Pons (tissue), 1 donor: ENCODE results near the gene CHCHD5.
A peak's percentile ranks its signal among the peaks of the same experiment; 100 is the strongest.

Experiments
- DNase-seq: peaks from one replicate; pipeline ENCODE4 v3.0.0-alpha.2; 2016; ENCODE audit warnings: low spot score

Gene CHCHD5

DNA sequence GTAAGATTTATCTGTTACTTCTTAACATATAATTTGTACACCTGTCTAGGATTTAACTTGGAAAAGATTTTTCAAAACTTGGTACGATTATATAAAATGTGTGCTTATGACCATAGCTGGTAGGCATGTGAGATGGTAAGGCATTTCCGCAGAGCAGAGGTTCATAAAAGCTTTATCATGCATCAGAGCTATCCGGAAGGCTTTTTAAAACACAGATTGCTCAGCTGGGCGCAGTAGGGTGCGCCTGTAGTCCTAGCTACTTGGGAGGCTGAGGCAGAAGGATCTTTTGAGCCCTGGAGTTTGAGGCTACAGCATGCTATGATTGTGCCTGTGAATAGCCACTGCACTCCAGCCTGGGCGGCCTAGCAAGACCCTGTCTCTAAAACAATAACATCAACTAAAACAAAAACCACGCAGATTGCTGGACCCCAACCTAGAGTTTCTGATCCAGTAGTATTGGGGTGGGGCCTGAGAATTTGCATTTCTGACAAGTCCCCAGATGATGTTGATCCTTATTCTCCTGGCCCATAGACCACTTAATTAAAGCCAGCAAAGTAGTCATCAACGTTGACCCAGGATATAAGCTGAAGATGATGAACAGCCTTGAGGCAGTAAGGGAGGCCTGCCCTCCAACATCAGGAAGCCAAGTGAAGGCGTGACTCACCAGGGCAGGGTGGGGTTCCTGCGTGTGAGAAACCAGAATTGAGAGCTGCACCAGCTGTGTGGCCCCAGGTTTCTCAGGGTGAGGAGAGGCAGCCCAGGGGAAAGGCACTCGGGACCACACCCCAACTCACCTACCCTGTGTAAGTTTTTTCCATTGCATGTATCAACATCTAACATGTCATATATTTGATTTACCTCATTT lies 39.7 kb downstream of the CHCHD5 start:
- no peak for DNase-seq

DNA sequence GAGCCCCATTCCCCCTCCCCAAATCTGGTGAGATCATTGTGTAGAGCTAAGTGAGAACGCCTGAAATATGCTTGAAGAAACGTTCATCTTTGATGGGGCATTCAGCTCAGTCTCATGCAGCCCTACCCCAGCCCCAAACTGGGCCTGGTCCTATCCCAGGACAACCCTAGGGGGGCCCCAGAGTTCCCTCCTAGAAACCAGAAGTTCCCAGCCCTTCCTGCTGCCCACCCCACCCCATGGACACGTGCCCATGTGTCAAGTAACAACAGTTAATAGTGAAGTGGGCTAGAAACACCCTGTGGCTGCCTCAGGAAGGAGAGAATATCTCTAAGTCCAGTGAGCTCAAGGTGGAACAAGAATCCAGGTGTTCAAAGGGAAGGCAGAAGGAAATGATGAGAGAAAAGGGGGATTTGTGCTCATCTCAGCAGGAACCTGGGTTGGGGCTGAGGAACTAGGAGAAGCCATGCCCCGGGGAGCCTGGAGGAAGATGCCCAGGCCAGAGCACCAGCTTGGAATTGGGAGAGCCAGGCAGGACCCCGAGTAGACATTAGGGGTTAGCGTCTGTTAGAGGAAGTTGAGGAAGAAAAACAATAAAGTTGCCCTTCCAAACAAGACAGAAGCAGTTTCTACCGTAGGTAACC lies 41.2 kb downstream of the CHCHD5 start:
- no peak for DNase-seq

DNA sequence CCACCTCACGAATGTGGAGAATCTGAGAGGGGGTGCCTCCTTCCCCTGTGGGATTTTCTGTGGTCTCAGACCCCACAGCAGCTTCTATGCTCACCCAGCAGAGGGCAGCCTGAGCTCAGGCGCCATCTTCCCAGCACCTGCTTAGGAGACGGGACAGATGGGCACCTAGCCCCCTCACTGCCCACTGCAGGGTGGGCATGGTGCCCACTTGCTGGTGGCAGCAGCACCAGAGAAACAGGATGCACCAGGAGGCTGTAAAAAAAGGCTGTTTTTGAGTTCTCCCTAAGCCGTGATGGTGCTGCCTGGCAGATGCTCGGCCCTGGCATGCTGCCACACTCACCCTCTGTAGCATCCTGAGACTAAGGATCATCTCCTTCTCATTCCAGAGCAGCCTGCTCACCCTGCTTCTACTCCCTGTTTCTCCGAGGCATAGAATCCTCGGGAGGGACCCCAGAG lies 42.2 kb downstream of the CHCHD5 start:
- peak; percentile 73 for DNase-seq

DNA sequence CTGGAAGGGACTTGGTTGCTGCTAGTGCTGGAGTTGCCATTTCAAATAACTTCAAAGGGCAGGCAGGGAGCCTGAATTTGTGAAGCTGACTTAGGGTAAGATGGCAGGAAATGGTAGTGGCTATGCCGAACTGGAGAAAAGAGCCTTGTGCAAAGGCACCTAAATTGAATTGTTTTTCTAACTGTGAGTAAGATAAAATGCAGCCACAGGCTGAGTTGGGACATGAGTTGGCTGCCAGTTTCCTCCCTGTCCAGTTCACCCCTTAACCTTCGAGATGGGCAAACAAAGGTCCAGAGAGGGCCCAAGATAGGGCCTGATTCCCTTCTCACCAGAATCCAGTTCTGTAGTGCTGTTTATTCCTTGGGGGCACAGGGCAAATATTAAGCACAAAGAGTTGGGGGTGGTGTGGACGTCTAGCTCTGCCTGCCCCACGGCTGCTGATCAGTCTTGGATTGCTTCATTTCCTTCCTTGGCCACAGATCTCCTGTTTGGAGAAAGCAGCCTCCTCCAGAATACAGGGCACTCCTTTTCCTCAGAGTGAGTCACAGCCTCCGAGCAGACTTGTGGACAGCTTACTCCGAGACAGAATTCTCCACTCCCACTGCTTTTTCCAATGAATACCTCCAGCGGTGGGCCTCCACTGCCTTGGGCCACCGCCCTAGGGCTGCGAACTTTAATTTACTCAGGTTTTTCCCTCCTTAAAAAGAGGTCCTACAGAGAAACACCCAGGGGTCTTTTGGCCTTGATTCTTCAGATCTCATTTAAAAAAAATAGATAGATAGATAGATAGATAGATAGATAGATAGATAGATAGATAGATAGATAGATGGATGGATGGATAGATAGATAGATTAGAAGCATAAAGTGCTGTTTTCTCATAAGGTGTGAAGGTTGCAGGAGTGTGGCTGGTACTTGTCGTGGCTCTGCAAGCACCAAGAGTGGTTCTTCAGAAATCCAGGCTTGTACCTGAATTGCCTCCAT lies 42.9 kb downstream of the CHCHD5 start:
- peak; percentile 33 for DNase-seq

DNA sequence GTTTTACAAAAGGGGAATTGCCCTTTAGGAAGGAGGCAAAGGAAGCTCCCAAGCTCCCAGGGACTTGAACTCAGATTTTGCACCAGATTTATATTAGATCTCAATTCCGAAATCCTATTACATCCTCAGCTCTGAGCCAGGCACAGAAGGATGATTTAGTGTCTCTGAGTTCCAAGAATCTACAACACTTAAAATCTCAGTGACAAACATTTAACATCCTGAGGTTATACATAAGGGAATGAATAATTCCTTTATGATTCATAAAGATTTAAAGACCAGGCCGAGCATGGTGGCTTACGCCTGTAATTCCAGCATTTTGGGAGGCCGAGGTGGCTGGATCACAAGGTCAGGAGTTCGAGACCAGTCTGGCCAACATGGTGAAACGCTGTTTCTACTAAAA lies 44.8 kb downstream of the CHCHD5 start:
- no peak for DNase-seq

DNA sequence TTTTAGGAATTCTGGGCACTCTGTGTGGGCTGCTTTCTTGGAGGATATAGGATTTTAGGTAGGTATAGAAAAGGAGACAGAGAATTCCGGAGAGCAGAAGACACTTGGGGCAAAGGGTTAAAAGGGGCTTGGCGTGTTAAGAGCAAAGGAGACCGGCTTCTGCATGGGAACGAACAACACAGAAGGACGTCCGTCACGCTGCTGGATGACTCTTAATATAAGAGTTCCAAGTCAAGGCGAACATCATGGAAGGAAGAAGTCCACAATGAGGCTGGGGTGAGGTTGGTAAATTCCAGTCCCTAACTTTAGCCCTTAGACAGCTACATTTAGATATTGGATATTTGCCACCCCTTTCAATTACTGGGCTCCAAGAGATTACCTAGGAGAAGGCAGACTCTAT lies 45.4 kb downstream of the CHCHD5 start:
- no peak for DNase-seq

DNA sequence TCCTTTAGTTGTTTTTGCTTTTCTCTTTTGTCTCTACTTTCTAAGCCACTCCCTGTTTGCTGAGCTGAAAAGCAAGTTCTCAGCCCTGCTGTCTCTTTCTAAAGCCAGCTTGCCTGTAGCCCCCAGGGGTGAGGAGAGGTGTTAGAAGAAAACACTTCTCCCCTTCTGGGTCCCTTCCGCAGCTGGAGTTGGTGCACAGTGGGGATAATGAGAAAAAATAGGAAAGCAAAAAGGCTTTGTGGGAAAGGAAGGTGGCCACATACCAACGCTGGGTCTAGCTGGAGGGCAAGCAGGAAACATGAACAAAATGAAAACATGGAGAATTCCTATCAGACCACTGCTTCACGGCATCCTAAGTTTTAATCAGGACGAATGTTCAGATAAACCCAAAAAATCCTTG lies 45.9 kb downstream of the CHCHD5 start:
- DNase-seq, result no peak

DNA sequence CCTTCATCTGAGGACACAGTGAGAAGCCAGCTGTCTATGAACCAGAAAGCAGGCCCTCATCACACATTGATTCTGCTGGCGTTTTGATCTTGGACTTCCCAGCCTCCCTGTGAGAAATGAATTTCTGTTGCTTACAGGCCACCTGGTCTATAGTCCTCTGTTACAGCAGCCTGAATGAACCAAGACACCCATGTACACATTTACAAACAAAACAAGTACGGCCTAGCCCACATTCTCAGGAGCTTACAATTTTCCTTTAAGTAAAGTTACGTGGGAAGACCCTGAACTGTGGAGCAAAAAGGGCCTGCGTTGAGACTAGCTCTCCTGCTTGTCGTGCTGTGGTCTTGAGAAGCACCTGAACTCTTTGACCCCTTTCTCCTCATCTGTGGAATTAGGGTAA lies 49.3 kb downstream of the CHCHD5 start:
- DNase-seq, result no peak

DNA sequence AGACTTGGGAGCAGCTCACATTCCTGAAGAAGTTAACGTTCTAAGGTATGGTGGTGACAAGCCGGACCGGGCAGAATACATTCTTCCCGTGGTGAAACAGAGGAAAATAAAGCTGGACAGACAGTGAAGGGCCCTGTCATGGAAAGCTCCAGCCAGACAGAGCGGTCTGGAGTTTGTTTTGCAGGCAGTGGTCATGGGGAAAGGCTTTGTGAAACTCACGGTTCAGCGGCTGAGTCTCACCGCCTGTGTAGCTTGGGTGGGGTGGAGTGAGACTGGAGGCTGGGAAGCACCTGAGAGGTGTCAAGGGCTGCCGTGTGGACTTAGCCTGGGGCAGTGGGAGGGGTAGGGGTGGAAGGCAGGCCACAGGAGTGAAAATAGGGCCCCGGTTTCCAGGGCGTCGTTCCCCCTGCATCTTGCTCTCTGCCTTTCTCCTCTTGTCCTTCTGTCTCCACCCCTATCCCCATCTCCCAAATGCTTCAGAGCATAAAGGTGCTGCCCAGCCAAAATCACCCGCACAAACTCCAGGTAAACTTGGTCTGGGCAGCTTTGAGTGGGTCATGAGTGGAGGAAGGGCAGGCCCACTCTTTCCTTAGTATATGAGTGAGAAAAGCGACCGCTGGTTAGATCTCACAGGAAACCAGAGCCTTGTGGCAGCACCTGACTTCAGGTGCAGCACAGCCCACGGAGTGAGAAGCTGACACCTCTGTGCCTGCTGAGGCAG lies 49.9 kb downstream of the CHCHD5 start:
- DNase-seq, result no peak

DNA sequence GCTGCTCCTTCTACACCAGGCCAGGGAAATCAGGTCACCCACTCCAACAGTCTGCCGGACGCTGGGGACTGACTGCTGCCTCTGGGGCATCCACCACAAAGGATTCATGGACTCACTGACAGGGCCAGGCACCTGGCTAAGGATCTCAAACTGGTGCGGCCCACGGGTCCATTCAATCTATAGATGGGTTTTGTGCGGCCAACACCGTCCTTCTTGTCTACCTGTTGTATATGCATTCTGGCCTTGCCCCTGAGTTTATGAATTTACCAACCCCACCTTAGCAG lies 50.4 kb downstream of the CHCHD5 start:
- DNase-seq, result no peak

DNA sequence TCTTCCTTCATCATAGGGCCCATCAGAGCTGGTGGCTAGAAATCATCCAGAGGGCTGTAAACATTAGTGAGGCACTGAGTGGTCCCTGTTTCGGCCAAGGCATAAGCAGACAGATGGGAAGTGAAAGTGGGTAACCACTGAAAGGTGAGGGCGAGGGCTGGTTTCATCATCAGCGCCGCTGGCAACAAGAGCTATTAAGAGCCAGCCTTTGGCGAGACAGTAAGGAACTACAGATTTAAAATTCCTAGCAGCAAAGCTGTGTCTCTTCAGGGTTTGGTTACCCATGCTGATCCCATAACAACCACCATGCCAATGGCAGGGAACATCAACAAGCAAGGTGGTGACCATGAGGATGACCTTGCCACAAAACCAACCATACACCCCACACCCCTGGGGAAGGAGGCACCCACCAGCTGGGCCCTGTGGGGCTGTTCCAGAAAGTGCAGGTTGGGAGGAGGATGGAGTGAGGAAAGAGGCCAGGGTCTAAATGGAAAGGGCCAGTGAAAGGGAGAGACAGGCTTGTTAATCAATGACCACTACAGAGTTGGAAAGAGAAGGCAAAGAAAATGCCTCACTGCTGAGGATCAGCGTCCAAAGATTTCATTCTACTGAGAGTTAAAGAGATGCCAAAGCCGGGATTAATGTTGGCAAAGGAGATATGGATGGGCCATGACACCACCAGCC lies 52.3 kb downstream of the CHCHD5 start:
- no peak for DNase-seq

DNA sequence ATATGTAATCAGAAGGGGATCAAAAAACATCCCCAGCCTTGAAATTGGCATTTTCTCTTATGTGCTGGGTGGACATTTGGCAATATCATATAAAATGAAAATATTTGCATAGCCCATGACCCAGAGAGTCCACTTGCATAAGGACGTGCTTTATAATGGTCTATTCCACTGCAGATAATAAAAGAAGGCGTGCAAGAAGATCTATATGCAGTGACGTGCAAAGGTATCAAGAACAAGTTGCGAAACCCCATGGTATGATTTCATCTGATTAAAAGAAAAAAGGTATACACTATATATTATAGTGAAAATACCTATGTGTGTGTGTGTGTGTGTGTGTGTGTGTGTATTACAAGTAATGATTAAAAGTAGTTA lies 52.9 kb downstream of the CHCHD5 start:
- DNase-seq, result no peak
